Embryonic facial prominence (tissue), 1 donor: Measurements from ENCODE around the gene VWA7.
"Not testable (repeated sequence)": the region's sequence is repeated elsewhere in the genome, so short reads cannot be mapped to it uniquely, and the experiment has no call there.

Experiments used
- DNase-seq: peaks from one replicate; pipeline ENCODE4 v3.0.0-alpha.2; 2016; ENCODE audit errors: extremely low spot score

Gene VWA7

DNA sequence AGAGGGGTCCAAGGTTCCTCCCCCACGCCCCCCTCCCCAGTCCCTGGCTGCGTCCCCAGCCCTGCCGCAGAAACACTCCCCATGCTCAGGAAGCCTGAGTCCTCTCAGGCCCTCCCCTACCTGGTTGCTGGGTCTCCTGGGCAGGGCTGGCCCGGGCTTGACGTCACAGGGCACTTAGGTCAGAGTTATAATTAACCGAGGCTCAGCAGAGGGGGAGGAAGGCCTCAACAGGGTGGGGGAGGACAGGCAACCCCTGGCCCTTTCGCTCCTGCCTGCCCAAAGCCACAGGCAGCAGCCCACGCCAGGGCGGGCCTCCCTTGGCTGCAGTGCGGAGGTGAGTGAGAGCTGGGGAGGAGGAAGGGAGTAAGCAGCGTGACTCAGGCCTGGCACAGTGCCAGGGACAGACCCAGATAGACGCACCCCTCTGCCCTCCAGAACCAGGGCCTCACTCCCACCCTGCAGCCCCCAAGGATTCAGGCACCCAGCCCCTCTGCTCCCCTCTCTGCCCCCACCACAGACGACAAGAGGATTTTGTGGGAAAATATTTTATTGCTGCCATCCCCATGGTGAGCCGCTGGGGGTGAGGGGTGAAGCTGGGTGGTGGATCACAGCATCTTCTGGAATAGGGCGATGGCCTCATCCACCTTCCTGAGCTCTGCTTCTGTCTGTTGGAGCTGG is at the start of gene VWA7:
VWA7 (minus strand) TSS at position 340 of the 678 bp plus-strand sequence. CDS start 549 bp downstream, outside the sequence.
- DNase-seq: no peak

- peak; percentile 83 for DNase-seq
These were observed 49.7 kb upstream of the VWA7 start for GRCh38 chr6:31826793-31827285.

- DNase-seq: no peak
These were observed 48.4 kb upstream of the VWA7 start for GRCh38 chr6:31825553-31825952.

GRCh38 chr6:31823592-31824196 is 46.6 kb upstream of the VWA7 start:
- DNase-seq: not testable (repeated sequence)

DNA sequence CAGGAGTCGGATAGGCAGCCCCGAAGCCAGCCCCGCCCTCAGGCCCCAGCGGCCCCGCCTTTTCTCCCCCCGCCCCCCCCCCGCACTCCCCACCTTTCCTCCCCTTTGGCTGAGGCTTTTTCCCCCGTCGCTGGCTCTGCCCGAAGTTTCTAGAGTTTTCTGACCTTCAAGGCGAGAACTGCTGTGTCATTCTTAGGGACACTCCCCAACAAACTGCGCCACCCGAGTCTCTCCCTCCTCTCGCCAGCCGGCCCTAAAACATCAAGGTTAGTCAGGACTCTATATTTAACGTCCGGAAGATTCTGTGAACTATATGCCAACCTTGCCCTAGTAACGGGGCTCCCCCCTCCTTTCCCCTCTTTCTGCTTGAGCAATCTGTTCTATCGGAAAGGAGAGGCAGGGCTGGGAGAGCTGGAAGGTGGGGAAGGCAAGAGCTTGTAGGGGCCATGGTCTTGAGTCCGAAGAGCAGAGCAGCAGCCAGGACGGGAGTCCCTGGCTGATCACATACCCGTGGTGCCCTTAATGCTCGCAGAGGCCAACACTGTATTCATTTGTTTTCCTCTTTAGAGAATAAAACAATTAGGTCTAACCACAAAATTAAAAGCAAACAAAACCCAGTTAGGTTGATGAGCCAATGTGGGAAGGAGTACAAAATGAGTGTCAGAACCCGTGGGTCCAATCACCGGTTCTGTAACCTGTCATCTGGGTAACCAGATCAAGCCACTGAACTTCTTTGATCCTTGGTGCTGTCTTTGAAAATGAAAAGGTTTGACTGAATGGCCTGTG is 45.1 kb upstream of the VWA7 start:
- no peak for DNase-seq

DNA sequence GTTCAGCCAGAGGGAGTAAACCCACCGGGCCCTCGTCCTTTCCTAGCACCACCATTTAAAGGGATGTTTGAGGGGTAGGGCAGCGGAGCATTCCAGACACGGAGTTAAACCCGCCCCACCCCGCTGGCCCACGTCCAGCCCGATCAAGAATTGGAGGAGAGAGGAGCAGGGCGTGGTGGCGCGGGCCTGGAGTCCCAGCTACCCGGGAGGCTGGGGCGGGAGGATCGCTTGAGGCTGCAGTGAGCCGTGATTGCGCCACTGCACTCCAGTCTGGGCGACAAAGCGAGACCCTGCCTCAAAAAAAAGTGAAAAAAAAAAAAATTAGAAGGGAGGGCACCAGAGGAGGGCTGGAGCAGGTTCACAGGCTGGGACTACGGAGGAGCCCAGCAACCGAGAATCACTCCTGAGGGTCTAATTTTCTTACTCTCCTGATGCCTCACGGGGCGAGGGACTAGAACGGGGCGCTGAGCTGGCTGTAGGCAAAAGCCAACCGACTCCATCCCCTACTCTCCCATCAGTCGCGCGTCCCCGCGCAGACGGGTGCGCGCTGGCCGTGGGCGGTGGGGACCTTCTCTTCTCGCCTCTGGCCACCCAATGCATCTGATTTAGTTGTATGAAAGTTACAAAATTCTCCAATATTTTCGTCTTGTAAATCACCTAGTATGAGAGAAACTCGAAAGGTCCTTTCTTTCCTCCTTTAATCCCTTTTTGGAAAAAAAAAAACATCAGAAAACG is 44.3 kb upstream of the VWA7 start:
- DNase-seq: no peak

DNA sequence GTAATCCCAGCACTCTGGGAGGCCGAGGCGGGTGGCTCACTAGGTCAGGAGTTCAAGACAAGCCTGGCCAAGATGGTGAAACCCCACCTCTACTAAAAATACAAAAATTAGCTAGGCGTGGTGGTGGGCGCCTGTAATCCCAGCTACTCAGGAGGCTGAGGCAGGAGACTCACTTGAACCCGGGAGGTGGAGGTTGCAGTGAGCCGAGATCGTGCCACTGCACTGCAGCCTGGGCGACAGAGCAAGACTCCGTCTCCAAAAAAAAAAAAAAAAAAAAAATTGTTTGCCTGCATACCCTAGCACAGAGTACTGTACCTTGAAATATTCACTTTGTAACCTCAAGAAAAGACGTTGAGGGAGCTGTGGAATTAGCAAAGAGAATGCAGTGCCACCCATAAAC is 43.3 kb upstream of the VWA7 start:
- not testable (repeated sequence) for DNase-seq

GRCh38 chr6:31819871-31820299 is 42.8 kb upstream of the VWA7 start:
- DNase-seq: no peak

DNA sequence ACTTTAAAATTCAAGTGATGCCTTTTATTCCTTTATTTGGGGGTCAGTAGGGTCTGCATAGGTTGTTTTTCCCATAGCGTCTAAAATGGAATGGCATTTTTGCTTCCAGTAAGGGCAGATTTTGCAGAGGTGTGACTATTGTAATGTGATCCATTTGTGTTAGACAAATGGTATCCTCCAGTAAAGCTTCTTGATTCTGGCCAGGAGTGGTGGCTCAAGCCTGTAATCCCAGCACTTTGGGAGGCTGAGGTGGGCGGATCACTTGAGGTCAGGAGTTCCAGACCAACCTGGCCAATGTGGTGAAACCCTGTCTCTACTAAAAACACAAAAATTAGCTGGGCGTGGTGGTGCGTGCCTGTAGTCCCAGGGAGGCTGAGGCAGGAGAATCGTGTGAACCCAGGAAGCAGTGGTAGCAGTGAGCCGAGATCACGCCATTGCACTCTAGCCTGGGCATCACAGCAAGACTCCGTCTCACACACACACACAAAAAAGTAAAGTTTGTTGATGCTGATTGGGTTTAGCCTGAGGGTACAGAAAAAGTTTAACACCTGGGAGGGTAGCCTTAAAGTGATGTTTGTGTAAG is 40.9 kb upstream of the VWA7 start:
- not testable (repeated sequence) for DNase-seq

GRCh38 chr6:31817133-31817928 is 40.2 kb upstream of the VWA7 start:
- DNase-seq: not testable (repeated sequence)

GRCh38 chr6:31815025-31815838 is 38.1 kb upstream of the VWA7 start, which contains the start of the genes HSPA1A and HSPA1L:
Gene HSPA1A (plus strand): TSS chr6:31815543. CDS start chr6:31815757, 214 bp downstream.
Gene HSPA1L (minus strand): TSS chr6:31815283. CDS start chr6:31811972, 3,311 bp downstream.
- DNase-seq: peak; percentile 84

DNA sequence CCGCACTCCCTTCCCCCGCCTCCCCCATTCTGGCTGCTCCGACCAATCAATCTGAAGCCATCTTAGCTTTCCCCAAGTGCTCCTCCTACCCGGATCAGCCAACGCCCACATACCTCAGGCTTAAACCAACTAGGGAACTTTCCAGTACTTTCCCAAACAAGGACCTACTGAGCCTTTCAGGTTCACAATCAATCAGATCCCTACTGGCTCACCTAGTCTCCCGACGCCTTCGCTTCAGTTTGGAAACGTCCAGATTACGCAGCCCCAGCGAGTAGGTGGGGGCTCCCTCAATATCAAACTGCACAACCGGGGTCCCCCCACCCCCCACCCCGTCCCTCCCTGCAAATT is 37.5 kb upstream of the VWA7 start:
- DNase-seq: peak; percentile 94

- no peak for DNase-seq
These were observed 36.3 kb upstream of the VWA7 start for GRCh38 chr6:31813465-31813849.

- no peak for DNase-seq
These were observed 34.5 kb upstream of the VWA7 start for GRCh38 chr6:31811645-31812044.

GRCh38 chr6:31808599-31808998 is 31.5 kb upstream of the VWA7 start:
- not testable (repeated sequence) for DNase-seq

DNA sequence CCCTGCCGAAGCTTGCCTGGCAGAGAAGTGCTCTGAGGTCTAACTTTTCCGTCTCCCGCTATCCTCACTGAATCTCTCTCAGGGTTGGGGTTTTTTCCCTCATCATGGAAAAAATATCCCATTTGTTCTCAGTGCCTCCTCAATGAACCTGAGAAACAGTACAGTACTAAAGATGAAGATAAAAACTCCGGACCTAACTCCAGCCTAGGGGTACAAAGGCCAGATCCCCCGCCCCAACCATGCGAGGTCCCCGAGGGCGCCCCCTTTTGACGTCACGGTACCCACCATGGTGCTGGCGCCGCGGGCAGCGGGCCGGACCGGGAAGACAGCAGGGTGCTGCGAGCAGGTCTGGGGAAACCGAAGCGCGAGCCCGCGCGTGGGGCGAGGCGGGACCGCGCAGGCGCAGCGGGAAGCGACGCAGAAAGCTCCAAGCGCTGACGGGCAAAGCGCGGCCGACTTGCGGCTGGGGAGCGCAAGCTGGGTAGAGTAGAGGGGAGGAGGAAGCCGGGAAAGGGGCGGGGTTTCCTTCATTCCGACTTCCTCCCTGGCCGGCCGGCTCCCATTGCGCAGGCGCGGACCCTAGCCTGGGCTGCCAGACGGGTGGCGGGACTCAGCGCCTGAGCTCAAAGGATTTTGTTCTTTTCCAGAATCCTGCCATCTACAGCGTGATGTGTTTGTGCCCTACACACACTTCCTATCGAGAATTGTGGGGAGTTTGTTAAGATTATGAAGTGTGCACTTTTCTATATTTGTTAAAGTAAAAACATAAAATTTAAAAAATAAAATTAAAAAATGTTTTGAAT is 29.5 kb upstream of the VWA7 start, which contains the start of gene LSM2:
LSM2 (minus strand) TSS at position 497 of the 803 bp plus-strand sequence; CDS start at position 288, 209 bp downstream.
- peak; percentile 95 for DNase-seq

DNA sequence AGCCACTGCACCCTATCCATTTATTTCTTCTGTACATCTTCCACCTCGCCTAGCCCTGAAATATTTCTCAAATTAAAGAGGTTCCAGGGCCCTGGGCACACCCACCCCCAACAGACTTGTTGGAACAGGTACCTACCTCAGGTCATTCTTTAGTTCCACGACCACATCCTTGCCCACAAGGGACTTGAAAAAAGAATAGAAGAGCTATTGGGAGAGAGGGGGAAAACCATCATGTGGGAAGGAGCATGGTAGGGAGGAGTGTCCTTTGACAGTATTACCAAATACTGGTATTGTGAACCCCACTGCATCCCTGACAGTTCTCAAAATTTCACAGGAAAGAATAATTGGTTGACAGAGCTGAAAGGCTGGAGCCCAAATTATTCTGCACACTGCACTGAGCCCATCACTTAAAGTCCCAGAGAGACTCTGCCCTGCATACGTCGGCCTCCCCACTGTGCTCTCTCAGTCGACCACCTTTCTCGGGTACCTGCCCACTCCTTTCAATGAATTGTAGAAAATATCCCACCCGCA is 28.9 kb upstream of the VWA7 start:
- DNase-seq: no peak
